ENCODE data around the gene NEK6. TPM values are rescaled to one million over a fixed set of nuclear protein-coding genes. Genes with fewer than 3 reads are reported as not detected.
A peak's percentile ranks its signal among the peaks of the same experiment; 100 is the strongest.
"Not testable (repeated sequence)": the region's sequence is repeated elsewhere in the genome, so short reads cannot be mapped to it uniquely, and the experiment has no call there.

Gene NEK6
- total RNA-seq, 1 experiment from 2014 or later: 72.6 TPM

- DNase-seq (ENCODE audit: low read depth): no peak
Measured at GRCh38 chr9:124225945-124226344, 31.8 kb upstream of the NEK6 start.

GRCh38 chr9:124228516-124228915 lies 29.2 kb upstream of the NEK6 start:
- no peak for DNase-seq (ENCODE audit: low read depth)

- no peak for DNase-seq (ENCODE audit: low read depth)
Measured at GRCh38 chr9:124231095-124231737, 26.5 kb upstream of the NEK6 start.

- DNase-seq (ENCODE audit: low read depth): no peak
Measured at GRCh38 chr9:124238546-124239140, 19.1 kb upstream of the NEK6 start.

GRCh38 chr9:124239249-124240073 lies 18.3 kb upstream of the NEK6 start:
- no peak for DNase-seq (ENCODE audit: low read depth)

GRCh38 chr9:124242331-124243194 lies 15.2 kb upstream of the NEK6 start:
- DNase-seq (ENCODE audit: low read depth): peak; percentile 45

GRCh38 chr9:124247393-124247792 lies 10.4 kb upstream of the NEK6 start:
- not testable (repeated sequence) for DNase-seq (ENCODE audit: low read depth)

- DNase-seq (ENCODE audit: low read depth): peak; percentile 20
Measured at GRCh38 chr9:124248066-124248465, 9.7 kb upstream of the NEK6 start.

GRCh38 chr9:124248960-124249359 lies 8.8 kb upstream of the NEK6 start:
- peak; percentile 55 for DNase-seq (ENCODE audit: low read depth)

GRCh38 chr9:124251204-124251603 lies 6.5 kb upstream of the NEK6 start:
- DNase-seq (ENCODE audit: low read depth): no peak

- peak; percentile 74 for DNase-seq (ENCODE audit: low read depth)
Measured at GRCh38 chr9:124251605-124252378, 6.0 kb upstream of the NEK6 start.

- DNase-seq (ENCODE audit: low read depth): not testable (repeated sequence)
Measured at GRCh38 chr9:124252878-124253277, 4.9 kb upstream of the NEK6 start.

GRCh38 chr9:124254261-124254682 lies 3.5 kb upstream of the NEK6 start:
- no peak for DNase-seq (ENCODE audit: low read depth)

- no peak for DNase-seq (ENCODE audit: low read depth)
Measured at GRCh38 chr9:124255222-124255621, 2.5 kb upstream of the NEK6 start.

GRCh38 chr9:124256517-124257069 lies 1.2 kb upstream of the NEK6 start:
- peak; percentile 97 for DNase-seq (ENCODE audit: low read depth)

GRCh38 chr9:124257070-124257843 lies 492 bp upstream of the NEK6 start:
- peak; percentile 42 for DNase-seq (ENCODE audit: low read depth)

GRCh38 chr9:124258607-124259157 lies 933 bp downstream of the NEK6 start:
- no peak for DNase-seq (ENCODE audit: low read depth)

GRCh38 chr9:124259158-124259808 lies 1.5 kb downstream of the NEK6 start:
- DNase-seq (ENCODE audit: low read depth): peak; percentile 94
